GM18909 (cell line): ENCODE results near the gene NEAT1.

Experiments used
- ATAC-seq: cut with Tn5 transposase; IDR thresholded peaks from one replicate; pipeline ENCODE4 v1.9.1; 2021; ENCODE audit warnings: mild to moderate bottlenecking; ENCODE audit not compliant: unreplicated experiment, poor library complexity

NEAT1 gene

DNA sequence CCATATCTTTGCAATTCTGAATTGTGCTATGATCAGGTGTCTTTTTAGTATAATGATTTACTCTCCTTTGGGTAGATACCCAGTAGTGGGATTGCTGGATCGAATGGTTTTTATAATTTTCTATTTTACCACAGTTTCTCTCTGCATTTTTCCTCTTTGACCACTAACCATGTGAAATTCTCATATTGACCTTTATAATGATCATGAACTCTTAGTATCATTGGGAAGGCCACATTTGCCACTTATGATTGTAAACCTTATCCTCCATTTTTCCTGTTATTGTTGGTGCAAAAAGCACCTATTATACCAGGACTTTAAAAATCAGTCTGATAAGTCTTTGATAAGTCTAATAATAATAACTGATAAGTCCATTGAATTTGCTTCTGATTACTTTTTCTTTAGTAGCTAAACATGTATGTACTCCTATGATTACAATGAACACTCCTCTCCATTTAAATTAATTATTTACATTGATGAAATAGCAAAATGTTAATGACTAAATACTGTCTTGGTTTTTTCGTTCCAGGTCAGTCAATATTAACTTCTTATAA is 9.6 kb downstream of the NEAT1 start:
- no peak for ATAC-seq

DNA sequence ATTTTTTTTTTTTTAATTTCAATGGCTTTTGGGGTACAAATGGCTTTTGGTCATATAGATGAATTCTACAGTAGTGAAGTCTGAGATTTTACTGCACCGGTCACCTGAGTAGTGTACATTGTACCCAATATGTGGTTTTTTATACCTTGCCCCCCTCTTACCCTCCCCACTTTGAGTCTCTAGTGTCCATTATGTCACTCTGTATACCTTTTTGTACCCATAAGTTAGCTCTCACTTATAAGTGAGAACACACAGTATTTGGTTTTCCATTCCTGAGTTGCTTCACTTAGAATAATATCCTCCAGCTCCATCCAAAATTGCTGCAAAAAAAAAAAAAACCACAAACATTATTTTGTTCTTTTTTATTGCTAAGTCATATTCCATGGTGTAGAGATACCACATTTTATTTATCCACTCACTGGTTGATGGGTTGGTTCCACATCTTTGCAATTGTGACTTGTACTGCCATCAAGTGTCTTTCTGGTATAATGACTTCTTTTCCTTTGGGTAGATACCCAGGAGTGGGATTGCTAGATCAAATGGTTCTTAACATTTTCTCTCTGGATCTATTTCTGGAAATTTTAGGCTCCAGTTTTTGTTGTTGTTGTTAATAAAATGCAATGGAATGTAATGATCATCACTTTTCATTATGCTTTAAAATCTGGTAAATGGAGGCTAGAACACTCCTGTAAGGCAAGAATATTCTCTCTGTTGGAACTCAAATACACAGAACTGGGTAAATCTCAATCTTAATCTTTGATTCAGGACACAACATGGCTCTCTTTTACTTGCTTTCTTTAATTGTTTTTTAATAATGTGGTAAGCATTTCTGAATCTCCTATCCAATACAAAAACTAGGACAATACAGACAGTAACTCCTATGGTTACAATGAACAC is 10.3 kb downstream of the NEAT1 start:
- no peak for ATAC-seq

DNA sequence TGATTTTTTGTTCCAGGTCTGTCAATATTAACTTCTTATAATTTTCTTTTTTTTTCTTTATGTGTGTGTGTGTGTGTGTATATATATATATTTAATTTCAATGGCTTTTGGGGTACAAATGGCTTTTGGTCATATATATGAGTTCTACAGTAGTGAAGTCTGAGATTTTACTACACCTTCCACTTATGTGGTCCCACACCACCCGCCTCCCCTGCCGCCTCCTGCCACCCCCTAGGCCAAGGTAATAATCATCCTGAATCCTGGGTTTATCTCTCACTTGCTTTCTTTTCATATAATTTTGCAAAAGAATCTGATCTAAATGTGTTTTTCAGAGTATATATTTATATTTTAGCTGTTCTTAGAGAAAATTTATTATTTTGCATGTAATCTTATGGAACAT is 11.1 kb downstream of the NEAT1 start:
- no peak for ATAC-seq

DNA sequence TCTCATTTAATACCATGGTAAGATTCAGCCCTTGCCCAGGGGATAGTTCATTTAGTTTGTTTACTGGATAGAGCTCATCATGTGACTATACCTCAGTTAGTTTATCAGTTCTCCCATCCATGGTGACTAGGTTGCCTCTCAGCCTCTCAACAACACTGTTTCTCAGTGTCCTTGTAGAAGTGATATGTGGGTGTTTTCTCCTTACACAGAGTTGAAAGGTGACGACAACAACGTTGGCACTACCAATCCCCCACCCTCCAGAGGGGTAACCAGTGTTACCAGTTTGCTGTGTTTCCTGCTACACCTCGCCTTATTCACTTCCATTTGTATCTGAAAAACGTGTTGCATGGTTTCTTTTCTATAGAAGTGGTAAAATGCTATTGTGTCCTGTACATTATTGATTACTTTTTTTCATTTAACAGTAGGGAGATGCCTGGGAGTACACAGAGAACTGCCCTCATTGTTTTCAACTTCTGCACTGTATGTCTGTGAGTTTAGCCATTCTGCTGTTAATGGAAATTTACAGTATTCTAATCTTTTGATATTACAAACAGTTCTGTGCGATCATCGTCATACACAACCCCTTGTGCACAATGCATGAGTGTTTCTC is 11.6 kb downstream of the NEAT1 start:
- no peak for ATAC-seq

DNA sequence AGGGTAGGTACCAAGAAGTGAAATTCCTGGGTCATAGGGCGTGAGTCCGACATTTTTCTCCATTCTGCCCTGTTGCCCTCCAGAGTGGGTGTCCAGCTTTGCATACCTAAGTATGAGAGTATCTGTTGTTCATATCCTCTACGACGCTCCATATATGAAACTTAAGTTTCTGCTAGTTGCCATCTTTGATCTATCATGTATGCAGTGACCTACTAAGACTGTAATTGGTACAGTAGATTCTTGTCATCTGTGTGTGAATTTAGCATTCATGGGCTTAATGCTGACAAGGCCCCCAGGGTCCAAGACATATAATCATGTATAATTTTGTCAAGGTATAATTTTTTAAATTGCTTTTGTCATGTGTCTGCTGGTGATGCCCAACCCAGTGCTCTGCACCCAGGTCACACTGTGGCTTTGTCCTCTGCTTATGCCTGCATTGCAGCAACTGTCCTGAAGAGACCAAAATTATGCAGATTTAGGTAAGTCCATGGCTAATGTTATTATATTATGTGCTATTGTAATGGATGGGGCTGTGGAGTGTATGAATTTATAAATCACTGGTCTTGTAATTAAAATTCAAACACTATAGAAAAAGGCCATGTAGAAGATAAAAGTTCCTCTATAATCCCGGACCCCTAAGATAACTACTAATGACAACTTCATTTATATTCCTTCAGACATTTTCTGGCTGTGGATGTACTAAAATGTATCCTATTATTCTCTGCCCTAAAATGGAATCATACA is 12.2 kb downstream of the NEAT1 start:
- no peak for ATAC-seq

DNA sequence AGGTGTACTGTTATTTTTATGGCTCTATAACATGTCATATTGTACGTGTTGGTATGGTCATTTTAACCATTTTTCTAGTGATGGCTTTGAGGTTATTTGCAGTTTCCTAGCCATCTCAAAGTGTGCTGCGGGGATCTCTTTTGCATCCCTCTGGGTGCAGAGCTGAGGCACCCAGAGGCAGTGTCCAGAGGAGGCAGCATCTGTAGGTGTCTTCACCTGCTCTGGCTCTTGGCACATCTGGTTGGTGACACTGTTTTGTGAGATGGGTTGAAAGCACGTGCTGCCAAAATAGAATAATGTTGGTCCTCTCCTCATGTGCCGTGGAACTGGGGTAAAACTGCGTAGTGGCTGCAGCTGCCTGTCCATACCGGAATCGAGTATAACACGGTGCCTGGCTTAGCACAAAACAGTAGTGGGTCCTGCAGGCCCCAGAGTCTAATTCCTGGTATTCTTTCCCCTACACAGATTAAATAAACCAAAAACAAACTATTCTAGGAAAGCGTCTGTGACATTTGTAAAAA is 12.9 kb downstream of the NEAT1 start:
- ATAC-seq = no peak

DNA sequence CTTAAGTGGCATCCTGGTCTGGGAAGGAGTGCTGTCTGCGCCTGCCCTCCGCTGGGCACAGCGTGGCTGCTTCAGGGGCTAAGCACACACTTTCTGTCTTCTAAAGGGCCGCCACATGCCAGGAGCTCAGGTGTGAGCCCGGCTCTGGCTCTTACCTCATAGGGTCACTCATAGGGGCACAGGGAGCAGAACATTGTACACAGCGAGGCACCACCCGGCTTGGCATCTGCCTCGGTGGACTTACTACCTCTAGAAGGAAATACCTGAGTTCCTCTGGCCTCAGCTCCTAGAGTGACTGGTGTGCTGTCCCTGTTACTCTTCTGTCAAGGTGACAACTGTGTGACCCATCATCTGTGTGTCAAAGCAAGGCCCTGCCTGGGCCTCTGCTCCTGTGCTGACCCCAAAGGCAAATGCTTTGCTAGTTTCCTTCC is 13.4 kb downstream of the NEAT1 start:
- no peak for ATAC-seq

DNA sequence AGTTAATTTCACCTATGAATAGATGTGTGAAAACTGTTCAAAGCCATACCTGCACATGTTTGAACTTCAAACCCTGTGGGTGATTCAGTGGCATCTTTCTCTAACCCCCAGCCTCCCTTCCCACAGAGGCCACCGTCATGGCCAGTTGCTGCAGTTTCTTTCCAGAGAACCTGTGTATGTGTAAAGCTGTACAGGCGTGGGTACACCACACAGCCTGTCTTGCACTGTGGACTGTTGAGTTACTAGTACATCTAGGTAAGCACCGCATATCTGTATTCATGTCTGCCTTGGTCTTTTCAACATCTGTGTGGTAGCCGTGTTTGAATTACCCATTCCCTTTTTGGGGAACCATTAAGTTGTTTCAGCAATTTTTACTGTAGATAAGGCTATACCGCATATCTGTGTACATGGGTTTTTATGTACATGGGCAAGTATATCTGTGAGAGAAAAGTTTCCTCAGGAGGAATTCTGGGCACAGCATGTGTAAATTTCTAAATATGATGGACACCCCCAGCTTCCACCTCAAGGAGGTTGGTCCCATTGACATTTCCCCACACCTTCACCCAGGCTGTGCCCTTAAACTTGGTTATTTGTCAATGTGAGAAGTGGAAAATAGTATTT is 13.9 kb downstream of the NEAT1 start:
- no peak for ATAC-seq

DNA sequence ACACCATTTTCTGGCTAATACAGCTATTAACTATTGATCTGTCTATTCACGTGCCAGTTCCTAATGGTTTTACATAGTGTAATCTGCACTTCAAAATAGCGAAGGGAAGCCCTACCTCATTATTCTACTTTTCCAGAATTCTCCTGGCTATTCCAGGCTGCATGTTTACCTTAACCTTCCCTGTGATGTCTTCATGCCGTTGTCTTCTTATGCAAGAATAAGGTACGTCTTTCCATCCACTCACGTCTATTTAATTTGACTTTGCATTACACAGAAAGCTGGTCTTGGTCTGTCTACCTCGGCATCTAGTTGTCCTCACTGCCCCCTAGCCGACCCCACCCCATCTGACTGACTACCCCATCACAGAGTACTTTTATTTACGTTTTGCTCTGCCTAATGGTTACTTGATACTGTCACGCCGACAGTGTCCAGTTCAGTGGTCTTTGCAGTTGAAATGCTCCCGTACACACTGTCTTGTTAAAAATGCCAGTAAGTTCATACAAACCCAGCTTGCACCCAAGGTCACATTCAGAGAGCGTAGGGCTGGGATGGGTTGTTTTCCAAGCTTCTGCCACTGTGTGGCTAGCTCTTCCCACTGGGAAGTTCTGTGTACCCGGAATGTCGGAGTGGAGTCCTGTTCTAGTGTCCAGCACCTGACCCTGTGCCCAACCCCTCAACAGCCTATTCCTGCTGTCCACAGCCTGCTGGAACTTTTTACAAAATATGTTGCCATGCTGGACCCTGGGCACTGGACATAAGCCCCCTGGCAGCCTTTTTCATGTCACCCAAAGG is 15.0 kb downstream of the NEAT1 start:
- no peak for ATAC-seq

DNA sequence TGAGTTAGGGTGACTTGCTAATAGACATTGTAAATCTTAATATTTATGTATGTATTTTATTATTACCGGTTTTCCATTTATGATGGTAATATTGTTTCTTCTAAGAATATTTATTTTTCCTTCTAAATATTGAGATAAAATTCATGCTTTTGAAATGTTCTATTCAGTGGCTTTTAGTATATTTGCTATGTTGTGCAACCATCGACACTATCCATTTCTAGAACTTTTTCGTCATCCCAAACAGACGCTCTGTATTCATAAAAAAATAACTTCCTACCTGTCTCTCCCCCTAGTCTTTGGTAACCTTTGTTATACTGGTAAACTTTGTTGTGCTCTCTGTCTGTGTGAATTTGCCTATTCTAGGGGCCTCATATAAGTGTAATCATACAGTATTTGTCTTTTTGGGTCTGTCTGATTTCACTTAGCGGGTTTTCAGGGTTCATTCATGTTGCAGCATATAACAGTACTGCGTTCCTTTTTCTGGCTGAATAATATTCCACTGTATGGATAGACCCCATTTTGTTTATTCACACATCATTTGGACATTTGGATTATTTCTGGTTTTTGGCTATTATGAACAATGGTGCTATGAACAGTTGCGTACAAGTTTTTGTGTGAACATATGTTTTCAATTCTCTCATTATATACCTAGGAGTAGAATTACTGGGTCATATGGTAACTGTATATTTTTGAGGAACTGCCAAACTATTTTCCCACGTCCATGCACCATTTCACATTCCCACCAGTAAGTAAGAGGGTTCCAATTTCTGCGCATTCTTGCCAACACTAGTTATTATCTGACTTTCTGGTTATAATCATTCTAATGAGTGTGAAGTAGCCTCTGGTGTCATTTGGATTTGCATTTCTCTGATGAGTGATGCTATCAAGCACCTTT is 15.9 kb downstream of the NEAT1 start:
- ATAC-seq = no peak

DNA sequence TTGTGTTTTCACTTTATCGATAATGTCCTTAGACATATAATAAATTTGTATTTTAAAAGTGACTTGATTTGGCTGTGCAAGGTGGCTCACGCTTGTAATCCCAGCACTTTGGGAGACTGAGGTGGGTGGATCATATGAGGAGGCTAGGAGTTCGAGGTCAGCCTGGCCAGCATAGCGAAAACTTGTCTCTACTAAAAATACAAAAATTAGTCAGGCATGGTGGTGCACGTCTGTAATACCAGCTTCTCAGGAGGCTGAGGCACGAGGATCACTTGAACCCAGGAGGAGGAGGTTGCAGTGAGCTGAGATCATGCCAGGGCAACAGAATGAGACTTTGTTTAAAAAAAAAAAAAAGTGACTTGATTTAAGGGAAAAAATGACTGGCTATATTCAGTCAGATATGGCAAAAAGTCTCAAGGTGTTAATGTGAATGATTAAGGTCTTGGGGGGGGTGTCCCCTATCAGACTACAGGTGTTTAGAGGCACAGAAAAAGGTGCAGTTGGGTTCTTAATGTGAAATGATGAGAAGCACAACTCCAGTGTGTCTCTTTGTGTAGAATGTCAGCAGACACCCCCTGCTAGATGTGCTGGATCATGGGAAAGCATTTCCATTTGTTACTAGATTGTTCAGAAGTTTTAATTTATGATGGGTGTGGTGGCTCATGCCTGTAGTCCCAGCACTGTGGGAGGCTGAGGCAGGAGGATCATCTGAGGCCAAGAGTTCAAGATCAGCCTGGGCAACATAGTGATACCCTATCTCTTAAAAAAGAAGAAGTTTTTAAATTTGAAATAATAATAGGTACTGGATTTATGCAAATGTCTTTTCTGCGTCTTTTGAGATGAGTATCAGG is 17.0 kb downstream of the NEAT1 start:
- no peak for ATAC-seq

DNA sequence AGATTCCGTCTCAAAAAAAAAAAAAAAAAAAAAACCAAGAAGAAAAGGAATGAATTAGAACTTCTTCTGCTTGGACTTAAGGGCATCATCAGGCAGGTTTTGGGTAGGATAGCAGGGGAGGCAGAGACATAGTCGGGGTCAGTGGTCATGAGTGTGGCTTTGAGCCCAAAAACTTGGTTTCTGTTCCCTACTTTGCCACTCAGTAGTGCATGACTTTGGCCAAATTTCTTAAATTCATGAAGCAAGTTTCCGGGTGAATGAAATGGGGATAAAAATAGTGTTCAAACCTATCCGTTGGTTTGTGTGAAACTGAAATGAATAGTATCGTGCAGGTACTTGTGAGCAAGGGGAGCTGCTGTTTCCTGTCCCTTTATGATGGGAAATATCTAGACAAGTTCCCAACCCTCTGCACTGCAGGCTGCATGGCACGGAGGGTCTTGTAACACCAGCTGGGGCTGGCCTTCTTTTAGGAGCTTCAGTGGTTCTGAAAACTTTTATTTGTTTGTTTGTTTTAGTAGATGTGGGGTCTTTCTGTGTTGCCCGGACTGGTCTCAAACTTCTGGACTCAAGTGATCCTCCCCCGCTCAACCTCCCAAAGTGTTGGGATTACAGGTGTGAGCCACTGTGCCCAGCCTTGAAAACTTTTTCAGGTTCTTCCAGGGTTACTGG is 18.4 kb downstream of the NEAT1 start:
- ATAC-seq = no peak

DNA sequence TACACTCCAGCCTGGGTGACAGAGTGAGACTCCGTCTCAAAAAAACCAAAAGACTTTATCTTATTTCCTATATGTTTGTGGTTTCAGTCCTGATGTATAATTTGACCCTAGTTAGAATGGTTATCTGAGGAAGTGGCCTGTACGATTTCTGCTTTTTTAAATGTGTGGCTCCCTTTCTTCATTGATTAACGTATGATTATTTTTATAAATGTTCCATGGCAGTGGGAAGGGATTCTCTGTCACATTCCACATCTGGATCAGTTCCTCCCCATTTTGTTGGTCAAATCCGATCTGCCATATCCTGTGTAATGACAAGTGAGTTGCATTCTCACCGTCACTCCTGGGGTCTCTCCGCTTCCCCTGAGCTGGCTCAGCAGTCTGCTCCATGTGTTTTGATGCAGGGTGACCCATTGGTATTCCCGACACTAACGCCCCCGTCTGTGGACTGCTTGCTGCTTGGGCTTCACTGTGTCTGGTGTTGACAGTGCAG is 20.3 kb downstream of the NEAT1 start:
- no peak for ATAC-seq

DNA sequence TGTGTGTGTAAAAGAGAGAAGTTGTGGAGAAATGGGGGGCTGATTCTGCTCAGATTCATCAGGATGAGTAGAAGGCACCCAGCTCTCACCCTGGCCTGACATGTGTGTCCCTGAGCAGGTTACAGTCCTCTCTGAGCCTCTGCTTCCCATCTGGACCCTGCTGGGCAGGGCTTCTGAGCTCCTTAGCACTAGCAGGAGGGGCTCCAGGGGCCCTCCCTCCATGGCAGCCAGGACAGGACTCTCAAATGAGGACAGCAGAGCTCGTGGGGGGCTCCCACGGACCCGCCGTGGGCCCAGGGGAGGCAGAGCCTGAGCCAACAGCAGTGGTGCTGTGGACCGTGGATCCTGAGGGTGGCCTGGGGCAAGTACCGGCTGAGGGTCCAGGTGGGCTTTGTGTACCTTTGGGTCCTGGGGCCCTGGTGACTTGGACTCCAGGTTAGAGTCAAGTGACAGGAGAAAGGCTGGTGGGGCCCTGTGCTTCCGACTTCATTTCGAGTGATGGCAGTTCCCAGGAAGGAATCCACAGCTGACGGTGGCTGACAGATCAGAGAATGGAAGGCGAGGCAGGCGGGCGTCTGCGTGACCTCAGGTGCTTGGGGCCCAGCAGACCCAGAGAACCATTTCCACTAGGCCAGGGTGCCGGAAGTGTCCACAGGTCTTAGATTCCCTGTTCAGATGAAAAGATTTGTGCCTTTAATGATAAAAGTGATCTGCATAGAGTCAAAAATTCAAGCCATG is 21.9 kb downstream of the NEAT1 start:
- no peak for ATAC-seq

DNA sequence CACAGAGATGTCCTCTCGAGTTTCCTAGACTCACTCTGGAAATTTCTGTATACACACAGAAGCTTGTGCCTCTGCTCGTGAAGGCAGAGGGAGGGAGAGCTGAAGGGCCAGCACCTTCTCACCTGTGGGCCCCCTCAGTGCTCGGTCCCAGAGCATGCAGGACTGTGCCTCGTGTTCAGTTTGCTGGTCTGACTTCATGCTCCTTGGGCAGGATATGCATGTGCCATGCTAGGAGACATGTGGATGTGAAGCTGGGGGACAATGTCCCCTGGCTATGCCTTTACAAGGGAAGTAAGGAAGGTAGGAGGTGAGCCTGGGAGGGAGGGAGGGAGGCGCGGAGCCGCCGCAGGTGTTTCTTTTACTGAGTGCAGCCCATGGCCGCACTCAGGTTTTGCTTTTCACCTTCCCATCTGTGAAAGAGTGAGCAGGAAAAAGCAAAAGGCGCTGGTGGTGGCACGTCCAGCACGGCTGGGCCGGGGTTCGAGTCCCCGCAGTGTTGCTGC is 22.6 kb downstream of the NEAT1 start:
- no peak for ATAC-seq
